Activated CD4-positive, alpha-beta T cell treated with anti-CD3 and anti-CD28 coated beads, Interleukin-2, amount 10 ng/mL, durations not matched to agents 24 days and 14 days (primary cell): ENCODE data around the gene FAM114A2. TPM values are rescaled to one million over a fixed set of nuclear protein-coding genes. Genes with fewer than 3 reads are reported as not detected.
A peak's percentile ranks its signal among the peaks of the same experiment; 100 is the strongest.

Source experiments
- DNase-seq: peaks from one replicate; pipeline ENCODE4 v3.0.0; 2022
- H3K27ac Mint-ChIP-seq: one replicate; pipeline ENCODE4 v1.8.0; 2022; ENCODE audit warnings: mild to moderate bottlenecking, mixed read lengths
- H3K27me3 Mint-ChIP-seq: one replicate; pipeline ENCODE4 v1.8.0; 2022; ENCODE audit warnings: mixed read lengths
- H3K36me3 Mint-ChIP-seq: one replicate; pipeline ENCODE4 v1.8.0; 2022; ENCODE audit warnings: low read depth, mild to moderate bottlenecking, mixed read lengths
- H3K4me1 Mint-ChIP-seq: one replicate; pipeline ENCODE4 v1.8.0; 2021; ENCODE audit warnings: mixed read lengths
- H3K4me3 Mint-ChIP-seq: one replicate; pipeline ENCODE4 v1.8.0; 2022; ENCODE audit warnings: mild to moderate bottlenecking, moderate library complexity, mixed read lengths
- H3K9me3 Mint-ChIP-seq: one replicate; pipeline ENCODE4 v1.8.0; 2021; ENCODE audit warnings: mixed read lengths
- intact Hi-C: fragments of 100-400 bp; cut with micrococcal nuclease; formaldehyde crosslinking; loops from one replicate; pipeline ENCODE4 v1.15.1; 2023
- total RNA-seq: library from RNA; stranded (reverse); gene quantifications from 2 replicates; pipeline ENCODE4 v1.2.3, GENCODE V29; 2022

FAM114A2 gene
- total RNA-seq, 1 donor from 2014 or later = 27.3 TPM

GRCh38 chr5:153964880-153965645, 73.6 kb downstream of the FAM114A2 start:
- peak; percentile 83 for DNase-seq
- intact Hi-C loops = loop anchor here (1.0 kb wide), 1 partner anchor 1433 kb away; no protein-coding TSS in a partner anchor
- Mint-ChIP-seq H3K9me3 (no peaks in the 10 kb centered on the region), H3K36me3 (no peaks in the 10 kb centered on the region), H3K27ac (no peak overlapping the region), H3K4me1 (peaks cover 1% of the 10 kb centered on the region), H3K27me3 (peaks cover 6% of the 10 kb centered on the region), H3K4me3 (no peak overlapping the region)

DNA sequence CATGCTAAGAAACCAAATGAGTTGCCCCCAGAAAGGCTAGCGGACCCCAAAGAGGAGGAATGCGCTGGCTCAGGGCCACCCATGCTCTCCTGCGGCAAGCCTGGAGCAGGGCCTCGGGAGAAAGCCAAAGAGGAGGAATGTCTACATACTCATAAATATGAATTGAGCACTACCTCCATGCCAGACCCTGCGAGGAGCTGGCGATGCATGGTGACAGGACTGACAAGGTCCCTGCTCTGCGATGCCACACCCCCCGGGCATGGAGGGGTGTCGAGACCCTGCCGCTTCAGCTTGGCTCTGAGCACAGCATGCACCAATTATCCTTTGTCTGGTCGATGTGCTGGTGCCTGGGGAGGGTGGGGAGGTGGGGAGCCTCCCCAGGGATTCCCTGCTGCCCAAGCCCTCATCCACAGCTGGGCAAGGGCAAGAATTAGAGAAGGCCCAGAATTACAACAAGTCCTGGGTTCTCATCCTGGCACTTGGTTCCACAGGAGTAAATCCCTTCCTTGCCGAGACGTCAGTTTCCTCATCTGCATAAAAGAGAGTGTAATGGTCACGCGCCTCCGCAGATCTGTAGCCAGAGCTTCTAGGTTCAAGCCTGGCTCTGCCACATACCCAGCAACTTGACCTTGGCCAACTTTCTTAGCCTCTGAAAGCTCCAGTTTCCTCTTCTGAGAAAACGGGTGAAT, 74.4 kb downstream of the FAM114A2 start:
- Mint-ChIP-seq H3K4me1 (peaks cover 1% of the 10 kb centered on the region), H3K4me3 (no peak overlapping the region), H3K27ac (no peak overlapping the region), H3K36me3 (no peaks in the 10 kb centered on the region), H3K27me3 (peaks cover 6% of the 10 kb centered on the region), H3K9me3 (no peaks in the 10 kb centered on the region)
- intact Hi-C loops = no loop called here
- DNase-seq = no peak

DNA sequence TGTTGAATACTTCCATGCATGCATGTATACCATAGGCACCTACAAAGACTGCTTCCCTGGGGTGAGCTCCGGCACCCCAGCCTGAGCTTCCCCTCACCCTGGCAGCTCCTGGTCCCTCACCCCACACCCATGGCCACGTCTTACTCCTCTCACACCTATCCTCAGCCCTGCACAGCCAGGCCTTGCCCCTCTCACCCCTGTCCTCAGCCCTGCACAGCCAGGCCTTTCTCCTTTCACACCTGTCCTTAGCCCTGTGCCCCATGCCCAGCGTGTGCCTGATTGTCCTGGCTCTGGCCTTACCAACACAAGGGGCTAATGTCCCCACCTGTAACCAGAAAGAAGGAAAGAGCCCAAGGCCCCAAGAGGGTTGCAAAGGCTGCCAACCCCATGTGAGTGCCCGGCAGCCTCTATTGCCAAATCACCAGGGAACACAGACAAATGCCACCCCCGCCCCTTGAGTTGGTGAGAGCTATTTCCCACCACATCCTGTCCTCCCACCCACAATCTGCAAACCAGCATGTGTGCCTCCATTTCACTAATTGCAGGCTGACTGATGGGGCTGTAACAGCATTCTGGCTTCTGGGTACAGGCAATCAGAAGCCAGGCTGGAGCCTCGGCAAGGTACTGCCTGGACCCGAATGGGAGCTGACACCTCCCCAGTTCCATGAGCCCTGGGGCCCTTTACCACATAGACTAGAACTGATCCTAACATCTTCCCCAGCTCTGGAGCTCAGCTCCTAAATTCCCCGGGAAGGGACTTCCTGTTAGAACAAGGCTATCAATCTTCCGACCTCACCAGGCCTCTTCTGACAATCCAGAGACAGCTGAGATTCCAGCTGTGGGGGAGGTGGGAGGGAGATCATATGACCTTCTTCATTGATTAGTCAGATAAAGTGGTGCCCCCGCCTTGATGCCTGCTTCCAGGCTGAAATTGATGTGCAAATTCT, 78.2 kb downstream of the FAM114A2 start:
- intact Hi-C loops = no loop called here
- peaks cover 4% of the 10 kb centered on the region for H3K27me3 Mint-ChIP-seq
- H3K4me3 Mint-ChIP-seq = no peak overlapping the region
- no peaks in the 10 kb centered on the region for H3K9me3 Mint-ChIP-seq
- peaks cover 1% of the 10 kb centered on the region for H3K4me1 Mint-ChIP-seq
- H3K36me3 Mint-ChIP-seq = no peaks in the 10 kb centered on the region
- no peak overlapping the region for H3K27ac Mint-ChIP-seq
- DNase-seq = no peak

GRCh38 chr5:153959134-153959957, 79.4 kb downstream of the FAM114A2 start:
- H3K4me1 Mint-ChIP-seq = peaks cover 1% of the 10 kb centered on the region
- H3K4me3 Mint-ChIP-seq = no peak overlapping the region
- no peak for DNase-seq
- peaks cover 4% of the 10 kb centered on the region for H3K27me3 Mint-ChIP-seq
- intact Hi-C loops = no loop called here
- no peaks in the 10 kb centered on the region for H3K36me3 Mint-ChIP-seq
- no peaks in the 10 kb centered on the region for H3K9me3 Mint-ChIP-seq
- H3K27ac Mint-ChIP-seq = no peak overlapping the region

DNA sequence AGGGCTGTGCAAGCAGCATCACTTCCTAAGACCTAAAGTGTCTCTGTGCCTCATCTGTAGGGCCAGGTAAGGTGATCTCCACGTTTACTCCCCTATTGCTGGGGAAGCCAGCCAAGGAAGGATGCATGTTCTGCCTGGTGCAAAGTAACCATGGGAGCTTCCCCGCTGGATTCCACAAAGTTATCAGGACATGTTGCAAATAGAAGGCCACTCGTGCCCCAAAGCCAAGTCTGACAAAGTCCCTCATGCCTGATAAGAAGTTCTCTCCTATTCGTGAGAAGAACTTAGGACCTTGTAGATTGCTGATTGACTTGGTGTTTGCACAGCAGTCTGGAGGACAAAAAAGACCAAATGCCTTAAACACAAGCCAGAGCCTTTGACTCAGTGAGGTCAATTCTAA, 81.5 kb downstream of the FAM114A2 start:
- Mint-ChIP-seq H3K27me3 (peaks cover 4% of the 10 kb centered on the region), H3K27ac (no peak overlapping the region), H3K36me3 (no peaks in the 10 kb centered on the region), H3K4me1 (peaks cover 1% of the 10 kb centered on the region), H3K4me3 (no peak overlapping the region), H3K9me3 (no peaks in the 10 kb centered on the region)
- DNase-seq = no peak
- intact Hi-C loops = no loop called here

DNA sequence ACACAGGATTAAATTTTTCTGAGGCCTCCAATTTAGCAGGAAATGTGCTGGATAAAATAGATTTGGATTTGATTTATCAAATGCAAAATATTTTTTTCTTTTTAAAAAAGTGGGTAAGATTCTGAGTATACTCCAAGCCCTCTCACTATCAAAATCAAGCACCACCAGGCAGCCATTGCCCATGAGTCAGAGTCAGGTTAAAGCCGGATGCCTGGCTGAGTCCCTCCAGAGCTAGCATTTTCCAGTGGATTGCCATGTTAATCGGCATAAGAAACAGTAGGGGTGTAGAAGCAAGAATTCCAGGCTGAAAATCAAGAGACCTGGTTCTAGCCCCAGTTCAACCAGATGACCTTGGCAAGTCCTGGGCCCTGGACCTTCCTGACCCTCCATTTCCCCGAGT, 85.3 kb downstream of the FAM114A2 start:
- no peaks in the 10 kb centered on the region for H3K36me3 Mint-ChIP-seq
- intact Hi-C loops = no loop called here
- no peak for DNase-seq
- H3K27me3 Mint-ChIP-seq = no peaks in the 10 kb centered on the region
- H3K9me3 Mint-ChIP-seq = no peaks in the 10 kb centered on the region
- no peak overlapping the region for H3K4me3 Mint-ChIP-seq
- H3K4me1 Mint-ChIP-seq = no peaks in the 10 kb centered on the region
- H3K27ac Mint-ChIP-seq = no peak overlapping the region

DNA sequence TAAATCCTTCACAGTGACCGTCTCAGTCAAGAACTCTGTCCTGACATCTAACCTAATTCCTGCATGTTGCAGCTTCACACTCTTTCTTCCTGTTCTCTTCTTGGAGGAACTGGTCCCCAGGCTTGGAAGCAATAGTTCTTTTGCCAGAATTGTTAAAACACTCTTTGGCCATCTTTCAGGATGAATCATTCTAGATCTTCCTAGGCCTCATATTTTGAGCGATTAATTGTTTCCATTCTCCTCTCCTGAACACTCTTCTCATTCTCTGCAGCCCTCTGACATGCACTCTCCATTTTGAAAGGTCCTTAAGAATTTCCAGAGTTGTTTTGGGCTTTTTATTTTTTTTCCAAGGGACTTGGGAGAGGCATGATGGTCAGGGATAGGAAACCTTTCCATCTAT, 85.8 kb downstream of the FAM114A2 start:
- no peaks in the 10 kb centered on the region for H3K27me3 Mint-ChIP-seq
- no peaks in the 10 kb centered on the region for H3K4me1 Mint-ChIP-seq
- intact Hi-C loops = no loop called here
- DNase-seq = no peak
- no peaks in the 10 kb centered on the region for H3K36me3 Mint-ChIP-seq
- H3K4me3 Mint-ChIP-seq = no peak overlapping the region
- no peaks in the 10 kb centered on the region for H3K9me3 Mint-ChIP-seq
- H3K27ac Mint-ChIP-seq = no peak overlapping the region

GRCh38 chr5:153952057-153952456, 86.7 kb downstream of the FAM114A2 start:
- DNase-seq = no peak
- no peaks in the 10 kb centered on the region for H3K4me1 Mint-ChIP-seq
- no peaks in the 10 kb centered on the region for H3K27me3 Mint-ChIP-seq
- no peak overlapping the region for H3K4me3 Mint-ChIP-seq
- H3K36me3 Mint-ChIP-seq = no peaks in the 10 kb centered on the region
- intact Hi-C loops = no loop called here
- H3K27ac Mint-ChIP-seq = no peak overlapping the region
- H3K9me3 Mint-ChIP-seq = no peaks in the 10 kb centered on the region

GRCh38 chr5:153941265-153941664, 97.4 kb downstream of the FAM114A2 start:
- DNase-seq = no peak
- H3K9me3 Mint-ChIP-seq = peaks cover 24% of the 10 kb centered on the region
- H3K4me3 Mint-ChIP-seq = no peak overlapping the region
- no peaks in the 10 kb centered on the region for H3K27me3 Mint-ChIP-seq
- intact Hi-C loops = no loop called here
- H3K36me3 Mint-ChIP-seq = no peaks in the 10 kb centered on the region
- H3K27ac Mint-ChIP-seq = no peak overlapping the region
- H3K4me1 Mint-ChIP-seq = no peaks in the 10 kb centered on the region

Other genes starting within 250 kb of the FAM114A2 start
- 23.1 and 26.4 TPM in 2 replicates for gene MFAP3, start 57 bp upstream of the FAM114A2 start, total RNA-seq
- 42.7 and 50.7 TPM in 2 replicates for gene GALNT10, start 151.8 kb upstream of the FAM114A2 start, total RNA-seq